ENCODE results near the gene EXOC3. TPM values are rescaled to one million over a fixed set of nuclear protein-coding genes. Genes with fewer than 3 reads are reported as not detected.

Gene EXOC3
- total RNA-seq, 1 experiment from 2014 or later, result 60.1 TPM

DNA sequence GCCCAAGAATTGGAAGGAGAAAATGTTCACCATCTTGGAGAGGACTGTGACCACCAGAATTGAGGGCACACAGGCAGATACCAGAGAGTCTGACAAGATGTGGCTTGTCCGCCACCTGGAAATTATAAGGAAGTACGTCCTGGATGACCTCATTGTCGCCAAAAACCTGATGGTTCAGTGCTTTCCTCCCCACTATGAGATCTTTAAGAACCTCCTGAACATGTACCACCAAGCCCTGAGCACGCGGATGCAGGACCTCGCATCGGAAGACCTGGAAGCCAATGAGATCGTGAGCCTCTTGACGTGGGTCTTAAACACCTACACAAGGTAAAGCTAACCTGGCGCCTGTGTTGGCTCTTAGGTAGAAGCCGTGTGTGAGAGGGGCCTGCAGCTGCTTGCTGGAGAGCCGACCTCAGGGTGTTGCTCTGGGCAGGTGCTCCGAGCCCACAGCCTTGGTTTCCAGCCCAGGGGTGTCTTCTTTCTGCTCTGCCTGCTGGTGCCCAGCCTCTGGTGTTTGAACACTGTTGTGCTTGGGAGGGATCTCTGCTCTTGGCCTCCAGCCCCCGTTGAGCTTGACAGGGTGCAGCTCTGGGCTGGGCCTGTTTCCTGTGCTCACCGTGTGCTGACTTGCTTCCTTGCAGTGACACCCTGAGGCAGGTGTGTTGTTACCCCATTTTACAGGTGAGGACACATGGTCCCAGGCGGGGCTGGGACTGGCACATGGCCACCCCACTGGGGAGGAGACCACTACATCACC is 10.9 kb downstream of the EXOC3 start:
- ATAC-seq (peak; percentile 24; the same call in 1 of the 2 replicates), DNase-seq (ENCODE audit: low spot score) (no peak)
- peaks cover 8% of the 10 kb centered on the region for H3K9me3 Mint-ChIP-seq
- H3K36me3 Mint-ChIP-seq, result peaks cover 74% of the 10 kb centered on the region
- H3K4me1 Mint-ChIP-seq, result peaks cover 14% of the 10 kb centered on the region
- POLR2A ChIA-PET, result no interaction called here
- H3K27me3 Mint-ChIP-seq (ENCODE audit: low read depth), result no peaks in the 10 kb centered on the region
- H3K27ac Mint-ChIP-seq, result peak overlapping the region; percentile 94
- TF ChIP-seq, protein P1, sequence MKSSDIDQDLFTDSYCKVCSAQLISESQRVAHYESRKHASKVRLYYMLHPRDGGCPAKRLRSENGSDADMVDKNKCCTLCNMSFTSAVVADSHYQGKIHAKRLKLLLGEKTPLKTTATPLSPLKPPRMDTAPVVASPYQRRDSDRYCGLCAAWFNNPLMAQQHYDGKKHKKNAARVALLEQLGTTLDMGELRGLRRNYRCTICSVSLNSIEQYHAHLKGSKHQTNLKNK (CRISPR knock-in tag; IDR thresholded peaks at IDR 0.05), result no peak
- CTCF ChIA-PET, result no interaction called here
- H3K4me3 Mint-ChIP-seq, result no peak overlapping the region

DNA sequence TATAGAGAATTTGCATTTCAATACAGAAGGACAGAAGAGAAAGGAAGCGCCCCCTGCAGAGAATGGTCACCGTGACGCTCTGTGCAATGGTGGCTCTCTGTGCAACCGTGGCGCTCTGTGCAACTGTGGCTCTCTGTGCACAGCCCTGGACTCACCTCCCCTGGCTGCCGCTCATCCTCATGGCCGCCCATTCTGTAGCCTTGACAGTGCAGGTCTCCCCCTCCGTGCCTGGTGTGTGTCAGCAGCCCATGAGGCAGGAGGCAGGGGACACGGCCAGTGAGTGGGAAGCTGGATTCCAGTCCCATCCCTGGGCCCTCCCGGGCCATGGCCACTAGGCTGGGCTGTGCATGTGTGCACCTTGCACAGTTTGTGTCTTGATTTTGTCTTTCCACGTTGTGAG is 12.0 kb downstream of the EXOC3 start:
- peak; percentile 36 for DNase-seq (ENCODE audit: low spot score)
- Mint-ChIP-seq H3K27ac (peak overlapping the region; percentile 63), H3K9me3 (peaks cover 8% of the 10 kb centered on the region), H3K36me3 (peaks cover 74% of the 10 kb centered on the region), H3K4me1 (peaks cover 14% of the 10 kb centered on the region), H3K27me3 (ENCODE audit: low read depth) (no peaks in the 10 kb centered on the region), H3K4me3 (no peak overlapping the region)
- TF ChIP-seq, protein P2, sequence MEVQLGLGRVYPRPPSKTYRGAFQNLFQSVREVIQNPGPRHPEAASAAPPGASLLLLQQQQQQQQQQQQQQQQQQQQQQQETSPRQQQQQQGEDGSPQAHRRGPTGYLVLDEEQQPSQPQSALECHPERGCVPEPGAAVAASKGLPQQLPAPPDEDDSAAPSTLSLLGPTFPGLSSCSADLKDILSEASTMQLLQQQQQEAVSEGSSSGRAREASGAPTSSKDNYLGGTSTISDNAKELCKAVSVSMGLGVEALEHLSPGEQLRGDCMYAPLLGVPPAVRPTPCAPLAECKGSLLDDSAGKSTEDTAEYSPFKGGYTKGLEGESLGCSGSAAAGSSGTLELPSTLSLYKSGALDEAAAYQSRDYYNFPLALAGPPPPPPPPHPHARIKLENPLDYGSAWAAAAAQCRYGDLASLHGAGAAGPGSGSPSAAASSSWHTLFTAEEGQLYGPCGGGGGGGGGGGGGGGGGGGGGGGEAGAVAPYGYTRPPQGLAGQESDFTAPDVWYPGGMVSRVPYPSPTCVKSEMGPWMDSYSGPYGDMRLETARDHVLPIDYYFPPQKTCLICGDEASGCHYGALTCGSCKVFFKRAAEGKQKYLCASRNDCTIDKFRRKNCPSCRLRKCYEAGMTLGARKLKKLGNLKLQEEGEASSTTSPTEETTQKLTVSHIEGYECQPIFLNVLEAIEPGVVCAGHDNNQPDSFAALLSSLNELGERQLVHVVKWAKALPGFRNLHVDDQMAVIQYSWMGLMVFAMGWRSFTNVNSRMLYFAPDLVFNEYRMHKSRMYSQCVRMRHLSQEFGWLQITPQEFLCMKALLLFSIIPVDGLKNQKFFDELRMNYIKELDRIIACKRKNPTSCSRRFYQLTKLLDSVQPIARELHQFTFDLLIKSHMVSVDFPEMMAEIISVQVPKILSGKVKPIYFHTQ (CRISPR knock-in tag; IDR thresholded peaks at IDR 0.05), result no peak
- no peak for TF ChIP-seq CREM (CRISPR knock-in tag; IDR thresholded peaks at IDR 0.05)
- no peak for TF ChIP-seq JUN (CRISPR knock-in tag; IDR thresholded peaks at IDR 0.05)
- TF ChIP-seq ZNF232 (CRISPR knock-in tag; IDR thresholded peaks at IDR 0.05), result no peak
- TF ChIP-seq GTF2I (CRISPR knock-in tag; conservative IDR thresholded peaks at IDR 0.05), result no peak
- TF ChIP-seq MYBL2 (CRISPR knock-in tag; IDR thresholded peaks at IDR 0.05), result no peak
- CTCF ChIA-PET, result interaction anchor here (1.2 kb wide), 1 partner anchor 8 kb away, joined by 7 read pairs; no protein-coding TSS in a partner anchor
- POLR2A ChIA-PET, result no interaction called here
- ATAC-seq, result peak; percentile 62

DNA sequence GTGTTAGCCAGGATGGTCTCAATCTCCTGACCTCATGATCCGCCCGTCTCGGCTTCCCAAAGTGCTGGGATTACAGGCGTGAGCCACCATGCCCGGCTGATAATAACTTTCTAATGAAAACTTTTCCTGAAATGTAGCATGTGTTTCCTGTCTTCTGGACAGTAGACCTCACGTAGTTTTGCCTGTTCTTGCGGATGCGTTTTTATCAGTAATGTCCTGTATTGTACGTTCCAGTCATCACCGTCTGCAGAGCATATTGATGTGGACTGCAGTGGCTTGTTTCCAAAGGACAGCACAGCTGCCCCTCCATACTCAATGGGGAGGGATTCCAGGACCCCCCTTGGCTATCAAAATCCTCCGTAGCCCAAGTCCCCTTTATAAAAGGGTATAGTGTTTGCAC is 12.8 kb downstream of the EXOC3 start:
- H3K9me3 Mint-ChIP-seq, result peaks cover 8% of the 10 kb centered on the region
- no peaks in the 10 kb centered on the region for H3K27me3 Mint-ChIP-seq (ENCODE audit: low read depth)
- peaks cover 73% of the 10 kb centered on the region for H3K36me3 Mint-ChIP-seq
- no peak for ATAC-seq
- POLR2A ChIA-PET, result no interaction called here
- 0 out of 2 replicates have a peak overlapping the region, but pooled peaks have one; percentile 19 for H3K27ac Mint-ChIP-seq
- peaks cover 14% of the 10 kb centered on the region for H3K4me1 Mint-ChIP-seq
- DNase-seq (ENCODE audit: low spot score), result no peak
- TF ChIP-seq, protein P3, sequence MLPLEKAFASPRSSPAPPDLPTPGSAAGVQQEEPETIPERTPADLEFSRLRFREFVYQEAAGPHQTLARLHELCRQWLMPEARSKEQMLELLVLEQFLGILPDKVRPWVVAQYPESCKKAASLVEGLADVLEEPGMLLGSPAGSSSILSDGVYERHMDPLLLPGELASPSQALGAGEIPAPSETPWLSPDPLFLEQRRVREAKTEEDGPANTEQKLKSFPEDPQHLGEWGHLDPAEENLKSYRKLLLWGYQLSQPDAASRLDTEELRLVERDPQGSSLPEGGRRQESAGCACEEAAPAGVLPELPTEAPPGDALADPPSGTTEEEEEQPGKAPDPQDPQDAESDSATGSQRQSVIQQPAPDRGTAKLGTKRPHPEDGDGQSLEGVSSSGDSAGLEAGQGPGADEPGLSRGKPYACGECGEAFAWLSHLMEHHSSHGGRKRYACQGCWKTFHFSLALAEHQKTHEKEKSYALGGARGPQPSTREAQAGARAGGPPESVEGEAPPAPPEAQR (CRISPR knock-in tag; IDR thresholded peaks at IDR 0.05), result no peak
- TF ChIP-seq GABPB1 (CRISPR knock-in tag; IDR thresholded peaks at IDR 0.05), result no peak
- TF ChIP-seq ELF4 (CRISPR knock-in tag; IDR thresholded peaks at IDR 0.05; ENCODE audit: low read depth), result no peak
- no peak overlapping the region for H3K4me3 Mint-ChIP-seq
- CTCF ChIA-PET, result interaction anchor here (1.2 kb wide), 1 partner anchor 9 kb away, joined by 7 read pairs; no protein-coding TSS in a partner anchor

DNA sequence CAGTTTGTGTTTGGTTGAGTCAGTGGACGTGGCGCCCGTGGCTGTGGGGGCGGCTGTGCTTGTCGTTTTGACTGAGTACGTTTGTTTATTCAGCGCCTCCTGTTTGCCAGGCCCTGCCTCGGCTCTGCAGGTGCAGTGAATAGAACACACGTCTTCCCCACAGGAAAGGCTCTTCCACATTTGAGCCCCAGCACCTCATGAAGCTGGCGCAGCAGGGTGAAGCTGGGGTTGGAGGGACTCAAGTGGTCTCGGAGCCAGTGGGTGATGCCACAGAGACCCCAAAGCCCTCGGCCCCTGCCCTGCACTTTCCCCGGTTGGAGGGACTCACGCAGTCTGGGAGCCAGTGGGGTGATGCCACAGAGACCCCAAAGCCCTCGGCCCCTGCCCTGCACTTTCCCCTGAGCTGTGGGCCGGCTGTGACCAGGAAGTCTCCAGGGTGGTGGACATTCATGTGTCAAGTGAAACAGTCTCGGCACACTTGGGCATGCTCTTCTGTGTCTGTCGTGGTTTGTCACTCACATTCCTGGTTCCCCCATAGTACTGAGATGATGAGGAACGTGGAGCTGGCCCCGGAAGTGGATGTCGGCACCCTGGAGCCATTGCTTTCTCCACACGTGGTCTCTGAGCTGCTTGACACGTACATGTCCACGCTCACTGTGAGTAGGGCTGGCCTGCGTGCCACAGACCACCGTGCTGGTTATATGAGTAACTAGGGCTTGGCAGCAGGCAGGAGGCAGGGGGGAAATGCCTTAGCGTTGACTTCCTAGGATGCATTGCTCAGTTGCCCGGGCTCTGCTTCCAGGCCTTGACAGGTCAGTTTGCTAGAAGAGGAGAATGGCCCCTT is 13.6 kb downstream of the EXOC3 start:
- Mint-ChIP-seq H3K9me3 (peaks cover 5% of the 10 kb centered on the region), H3K4me1 (peaks cover 14% of the 10 kb centered on the region), H3K27ac (peak overlapping the region; percentile 42), H3K4me3 (no peak overlapping the region), H3K27me3 (ENCODE audit: low read depth) (no peaks in the 10 kb centered on the region), H3K36me3 (peaks cover 68% of the 10 kb centered on the region)
- ATAC-seq, result no peak
- peak; percentile 10 for DNase-seq (ENCODE audit: low spot score)
- ChIA-PET POLR2A (no interaction called here), CTCF (no interaction called here)
- no peak for TF ChIP-seq MXD4 (CRISPR knock-in tag; IDR thresholded peaks at IDR 0.05; ENCODE audit: borderline replicate concordance)
- no peak for TF ChIP-seq CREM (CRISPR knock-in tag; IDR thresholded peaks at IDR 0.05)
- no peak for TF ChIP-seq RELA (CRISPR knock-in tag; IDR thresholded peaks at IDR 0.05; ENCODE audit: borderline replicate concordance)
- TF ChIP-seq, protein P4, sequence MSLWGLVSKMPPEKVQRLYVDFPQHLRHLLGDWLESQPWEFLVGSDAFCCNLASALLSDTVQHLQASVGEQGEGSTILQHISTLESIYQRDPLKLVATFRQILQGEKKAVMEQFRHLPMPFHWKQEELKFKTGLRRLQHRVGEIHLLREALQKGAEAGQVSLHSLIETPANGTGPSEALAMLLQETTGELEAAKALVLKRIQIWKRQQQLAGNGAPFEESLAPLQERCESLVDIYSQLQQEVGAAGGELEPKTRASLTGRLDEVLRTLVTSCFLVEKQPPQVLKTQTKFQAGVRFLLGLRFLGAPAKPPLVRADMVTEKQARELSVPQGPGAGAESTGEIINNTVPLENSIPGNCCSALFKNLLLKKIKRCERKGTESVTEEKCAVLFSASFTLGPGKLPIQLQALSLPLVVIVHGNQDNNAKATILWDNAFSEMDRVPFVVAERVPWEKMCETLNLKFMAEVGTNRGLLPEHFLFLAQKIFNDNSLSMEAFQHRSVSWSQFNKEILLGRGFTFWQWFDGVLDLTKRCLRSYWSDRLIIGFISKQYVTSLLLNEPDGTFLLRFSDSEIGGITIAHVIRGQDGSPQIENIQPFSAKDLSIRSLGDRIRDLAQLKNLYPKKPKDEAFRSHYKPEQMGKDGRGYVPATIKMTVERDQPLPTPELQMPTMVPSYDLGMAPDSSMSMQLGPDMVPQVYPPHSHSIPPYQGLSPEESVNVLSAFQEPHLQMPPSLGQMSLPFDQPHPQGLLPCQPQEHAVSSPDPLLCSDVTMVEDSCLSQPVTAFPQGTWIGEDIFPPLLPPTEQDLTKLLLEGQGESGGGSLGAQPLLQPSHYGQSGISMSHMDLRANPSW (CRISPR knock-in tag; conservative IDR thresholded peaks at IDR 0.05; ENCODE audit: low read depth), result no peak
- TF ChIP-seq, protein P5, sequence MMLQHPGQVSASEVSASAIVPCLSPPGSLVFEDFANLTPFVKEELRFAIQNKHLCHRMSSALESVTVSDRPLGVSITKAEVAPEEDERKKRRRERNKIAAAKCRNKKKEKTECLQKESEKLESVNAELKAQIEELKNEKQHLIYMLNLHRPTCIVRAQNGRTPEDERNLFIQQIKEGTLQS (CRISPR knock-in tag; conservative IDR thresholded peaks at IDR 0.05), result no peak
- TF ChIP-seq, protein P6, sequence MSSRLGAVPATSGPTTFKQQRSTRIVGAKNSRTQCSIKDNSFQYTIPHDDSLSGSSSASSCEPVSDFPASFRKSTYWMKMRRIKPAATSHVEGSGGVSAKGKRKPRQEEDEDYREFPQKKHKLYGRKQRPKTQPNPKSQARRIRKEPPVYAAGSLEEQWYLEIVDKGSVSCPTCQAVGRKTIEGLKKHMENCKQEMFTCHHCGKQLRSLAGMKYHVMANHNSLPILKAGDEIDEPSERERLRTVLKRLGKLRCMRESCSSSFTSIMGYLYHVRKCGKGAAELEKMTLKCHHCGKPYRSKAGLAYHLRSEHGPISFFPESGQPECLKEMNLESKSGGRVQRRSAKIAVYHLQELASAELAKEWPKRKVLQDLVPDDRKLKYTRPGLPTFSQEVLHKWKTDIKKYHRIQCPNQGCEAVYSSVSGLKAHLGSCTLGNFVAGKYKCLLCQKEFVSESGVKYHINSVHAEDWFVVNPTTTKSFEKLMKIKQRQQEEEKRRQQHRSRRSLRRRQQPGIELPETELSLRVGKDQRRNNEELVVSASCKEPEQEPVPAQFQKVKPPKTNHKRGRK (CRISPR knock-in tag; IDR thresholded peaks at IDR 0.05; ENCODE audit: borderline replicate concordance), result no peak

Measured in WTC11 (cell line).